GM12801 (cell line): ENCODE results near the gene MYL6.

Experiments used
- TF ChIP-seq, protein P1 (sequence below): IDR thresholded peaks from one replicate; pipeline ENCODE4 v1.5.1; 2011; ENCODE audit warnings: control low read depth; ENCODE audit not compliant: insufficient read length; ENCODE audit errors: extremely low read depth

The MYL6 gene

GRCh38 chr12:56118688-56119357 lies 39.3 kb upstream of the MYL6 start:
- TF ChIP-seq, protein P1, sequence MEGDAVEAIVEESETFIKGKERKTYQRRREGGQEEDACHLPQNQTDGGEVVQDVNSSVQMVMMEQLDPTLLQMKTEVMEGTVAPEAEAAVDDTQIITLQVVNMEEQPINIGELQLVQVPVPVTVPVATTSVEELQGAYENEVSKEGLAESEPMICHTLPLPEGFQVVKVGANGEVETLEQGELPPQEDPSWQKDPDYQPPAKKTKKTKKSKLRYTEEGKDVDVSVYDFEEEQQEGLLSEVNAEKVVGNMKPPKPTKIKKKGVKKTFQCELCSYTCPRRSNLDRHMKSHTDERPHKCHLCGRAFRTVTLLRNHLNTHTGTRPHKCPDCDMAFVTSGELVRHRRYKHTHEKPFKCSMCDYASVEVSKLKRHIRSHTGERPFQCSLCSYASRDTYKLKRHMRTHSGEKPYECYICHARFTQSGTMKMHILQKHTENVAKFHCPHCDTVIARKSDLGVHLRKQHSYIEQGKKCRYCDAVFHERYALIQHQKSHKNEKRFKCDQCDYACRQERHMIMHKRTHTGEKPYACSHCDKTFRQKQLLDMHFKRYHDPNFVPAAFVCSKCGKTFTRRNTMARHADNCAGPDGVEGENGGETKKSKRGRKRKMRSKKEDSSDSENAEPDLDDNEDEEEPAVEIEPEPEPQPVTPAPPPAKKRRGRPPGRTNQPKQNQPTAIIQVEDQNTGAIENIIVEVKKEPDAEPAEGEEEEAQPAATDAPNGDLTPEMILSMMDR = no peak

GRCh38 chr12:56119361-56119796 lies 38.8 kb upstream of the MYL6 start:
- TF ChIP-seq, protein P1 = no peak

GRCh38 chr12:56120158-56120846 lies 37.9 kb upstream of the MYL6 start:
- TF ChIP-seq, protein P1 = no peak

DNA sequence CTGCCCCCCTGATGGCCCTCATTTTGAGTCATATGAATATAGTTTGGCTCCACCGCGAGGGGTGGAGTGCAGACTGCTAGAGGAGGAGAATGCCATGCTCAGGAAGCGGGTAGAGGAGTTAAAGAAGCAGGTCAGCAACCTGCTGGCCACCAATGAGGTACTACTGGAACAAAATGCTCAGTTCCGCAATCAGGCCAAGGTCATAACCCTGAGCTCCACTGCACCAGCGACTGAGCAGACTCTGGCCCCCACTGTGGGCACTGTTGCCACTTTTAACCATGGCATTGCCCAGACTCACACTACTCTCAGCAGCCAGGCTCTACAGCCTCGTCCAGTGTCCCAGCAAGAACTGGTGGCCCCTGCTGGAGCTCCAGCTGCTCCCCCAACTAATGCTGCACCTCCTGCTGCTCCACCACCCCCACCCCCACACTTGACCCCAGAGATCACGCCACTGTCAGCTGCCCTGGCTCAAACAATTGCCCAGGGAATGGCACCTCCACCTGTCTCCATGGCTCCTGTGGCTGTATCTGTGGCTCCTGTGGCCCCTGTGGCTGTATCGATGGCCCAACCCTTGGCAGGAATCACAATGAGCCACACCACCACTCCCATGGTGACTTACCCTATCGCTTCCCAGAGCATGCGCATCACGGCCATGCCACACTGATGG lies 36.8 kb upstream of the MYL6 start:
- TF ChIP-seq, protein P1 = no peak

DNA sequence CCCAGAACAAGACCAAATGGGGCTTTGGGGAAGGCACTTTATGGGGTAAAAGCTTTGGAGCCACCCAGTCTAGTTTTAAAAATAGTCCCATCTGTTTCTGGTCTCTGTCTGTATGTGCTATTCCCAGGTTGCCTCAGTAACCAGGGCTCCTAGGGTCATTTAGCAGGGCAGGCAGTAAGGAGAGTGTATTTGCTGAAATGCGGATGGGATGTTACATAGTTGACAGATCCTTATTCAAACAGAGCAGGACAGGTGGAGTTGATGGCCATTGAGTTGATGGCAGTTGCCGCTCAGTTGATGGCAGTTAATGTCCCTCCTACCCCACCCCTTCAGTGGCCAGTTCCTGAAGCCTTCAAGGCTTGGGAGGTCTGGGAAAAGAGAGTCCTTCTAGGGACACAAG lies 35.5 kb upstream of the MYL6 start:
- TF ChIP-seq, protein P1 = no peak

- TF ChIP-seq, protein P1 = no peak
Measured at GRCh38 chr12:56124133-56124532, 34.0 kb upstream of the MYL6 start.

DNA sequence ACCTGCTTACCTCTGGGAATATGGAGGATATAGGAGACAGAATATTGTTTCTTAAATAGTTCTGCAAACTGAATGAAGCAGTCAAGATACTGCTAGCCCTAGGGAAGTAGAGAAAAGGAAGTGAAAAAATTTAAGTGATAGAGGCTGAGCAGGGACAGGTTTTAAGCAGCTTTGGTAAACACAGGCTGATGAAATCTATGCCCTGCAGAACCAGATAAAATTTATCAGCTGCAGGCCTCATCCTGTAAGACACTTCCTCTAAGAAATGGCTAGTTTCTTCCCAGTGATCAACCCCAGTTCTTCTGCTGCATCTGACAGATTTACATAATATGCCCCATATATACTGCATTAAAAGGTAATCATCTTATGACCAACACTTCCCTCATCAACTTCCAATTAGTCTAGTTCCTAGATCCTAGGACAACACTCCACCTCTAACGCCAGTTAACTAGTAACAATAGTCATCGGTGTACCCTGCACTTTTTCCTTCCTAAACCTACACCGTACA lies 31.4 kb upstream of the MYL6 start:
- TF ChIP-seq, protein P1 = no peak
